ENCODE measurements around the gene SHH. TPM values are rescaled to one million over a fixed set of nuclear protein-coding genes. Genes with fewer than 3 reads are reported as not detected.

The SHH gene
- total and polyA plus RNA-seq, 2 donors (not counting 3 experiments of a cell fraction or from before 2014, with no cell fraction given): not detected

- ChIA-PET CTCF (interaction anchor here (1.3 kb wide), 1 partner anchor 832 kb away, joined by 3 read pairs; the partner anchor contains the start of gene RNF32), POLR2A (no interaction called here)
- dilution Hi-C loops (cut with MboI; ENCODE audit: extremely low pct_ligation_motif_present, low sequenced_read_pairs) (no loop called here), intact Hi-C loops (cut with micrococcal nuclease) (loop anchor here (5.0 to 10.0 kb wide), 3 partner anchors 78 to 1083 kb away; partner anchors contain the start of gene LMBR1)
- Histone ChIP-seq H2AFZ (ENCODE audit: low read depth, low read length) (peak overlapping the region; percentile 32), H3K9me3 (replicated peaks; ENCODE audit: control insufficient read depth, insufficient read depth, low read length) (no peaks in the 10 kb centered on the region), H4K20me1 (replicated peaks; ENCODE audit: control insufficient read depth, extremely low read depth, insufficient read depth, low read length) (no peaks in the 10 kb centered on the region), H3K36me3 (ENCODE audit: control insufficient read depth in 2 of 2, extremely low read depth in 1 of 2, insufficient read depth in 2 of 2, low read length in 2 of 2) (no peaks in the 10 kb centered on the region), H3K27ac (ENCODE audit: insufficient read depth, low read depth, low read length) (no peak overlapping the region), H3K79me2 (ENCODE audit: control insufficient read depth, insufficient read depth, low read length) (no peaks in the 10 kb centered on the region), H3K4me3 (replicated peaks in 1 of 3; ENCODE audit: insufficient read depth in 1 of 3, low read depth in 1 of 3, low read length in 3 of 3) (peak overlapping the region in 1 of 3 experiments; percentile 6), H3K27me3 (ENCODE audit: control insufficient read depth in 2 of 2, insufficient read depth in 2 of 2, low read length in 2 of 2) (peaks cover 40 to 73% of the 10 kb centered on the region in 2 experiments), H3K9ac (replicated peaks; ENCODE audit: extremely low read depth, insufficient read depth, low read length) (no peak overlapping the region), H3K4me1 (ENCODE audit: control insufficient read depth, extremely low read depth, insufficient read depth, low read length) (peaks cover 24% of the 10 kb centered on the region), H3K9me1 (replicated peaks; ENCODE audit: control insufficient read depth, extremely low read depth, insufficient read depth, low read length) (no peaks in the 10 kb centered on the region), H3K4me2 (ENCODE audit: insufficient read depth, low read length) (peak overlapping the region; percentile 38)
- DNase-seq (ENCODE audit: low read depth, low spot score): no peak
- BruUV-seq (replicated peaks): no TSS peak
- no peak for FAIRE-seq
- TF ChIP-seq MAX (IDR thresholded peaks at IDR 0.05; ENCODE audit: insufficient read depth, insufficient read length) (no peak), POLR2A (IDR thresholded peaks at IDR 0.05; ENCODE audit: low read depth, low read length) (no peak), JUN (IDR thresholded peaks at IDR 0.05; ENCODE audit: borderline replicate concordance, insufficient read depth, insufficient read length, low read depth) (no peak), POLR2AphosphoS5 (IDR thresholded peaks at IDR 0.05; ENCODE audit: insufficient read depth, low read depth, low read length) (no peak), EZH2 (IDR thresholded peaks at IDR 0.05; ENCODE audit: borderline replicate concordance, low read depth, low read length, severe bottlenecking) (peak; percentile 4)
Measured at GRCh38 chr7:155809332-155809946, 2.8 kb downstream of the SHH start.

- no peaks in the 10 kb centered on the region for H3K9me1 ChIP-seq (replicated peaks; ENCODE audit: control insufficient read depth, extremely low read depth, insufficient read depth, low read length)
- peaks cover 38 to 67% of the 10 kb centered on the region in 2 experiments for H3K27me3 ChIP-seq (ENCODE audit: control insufficient read depth in 2 of 2, insufficient read depth in 2 of 2, low read length in 2 of 2)
- DNase-seq (ENCODE audit: low read depth, low spot score): no peak
- H3K4me3 ChIP-seq (replicated peaks in 1 of 3; ENCODE audit: insufficient read depth in 1 of 3, low read depth in 1 of 3, low read length in 3 of 3): no peak overlapping the region
- H3K9ac ChIP-seq (replicated peaks; ENCODE audit: extremely low read depth, insufficient read depth, low read length): no peak overlapping the region
- BruUV-seq (replicated peaks): no TSS peak
- CTCF ChIA-PET: no interaction called here
- intact Hi-C loops (cut with micrococcal nuclease): loop anchor here (5.0 to 10.0 kb wide), 3 partner anchors 79 to 1084 kb away; partner anchors contain the start of gene LMBR1
- peaks cover 25% of the 10 kb centered on the region for H3K4me1 ChIP-seq (ENCODE audit: control insufficient read depth, extremely low read depth, insufficient read depth, low read length)
- no peaks in the 10 kb centered on the region for H3K79me2 ChIP-seq (ENCODE audit: control insufficient read depth, insufficient read depth, low read length)
- no peak overlapping the region for H2AFZ ChIP-seq (ENCODE audit: low read depth, low read length)
- no peaks in the 10 kb centered on the region for H3K9me3 ChIP-seq (replicated peaks; ENCODE audit: control insufficient read depth, insufficient read depth, low read length)
- dilution Hi-C loops (cut with MboI; ENCODE audit: extremely low pct_ligation_motif_present, low sequenced_read_pairs): no loop called here
- H3K4me2 ChIP-seq (ENCODE audit: insufficient read depth, low read length): peak overlapping the region; percentile 2
- TF ChIP-seq EZH2 (IDR thresholded peaks at IDR 0.05; ENCODE audit: borderline replicate concordance, low read depth, low read length, severe bottlenecking): peak; percentile 60
- TF ChIP-seq, protein P1, sequence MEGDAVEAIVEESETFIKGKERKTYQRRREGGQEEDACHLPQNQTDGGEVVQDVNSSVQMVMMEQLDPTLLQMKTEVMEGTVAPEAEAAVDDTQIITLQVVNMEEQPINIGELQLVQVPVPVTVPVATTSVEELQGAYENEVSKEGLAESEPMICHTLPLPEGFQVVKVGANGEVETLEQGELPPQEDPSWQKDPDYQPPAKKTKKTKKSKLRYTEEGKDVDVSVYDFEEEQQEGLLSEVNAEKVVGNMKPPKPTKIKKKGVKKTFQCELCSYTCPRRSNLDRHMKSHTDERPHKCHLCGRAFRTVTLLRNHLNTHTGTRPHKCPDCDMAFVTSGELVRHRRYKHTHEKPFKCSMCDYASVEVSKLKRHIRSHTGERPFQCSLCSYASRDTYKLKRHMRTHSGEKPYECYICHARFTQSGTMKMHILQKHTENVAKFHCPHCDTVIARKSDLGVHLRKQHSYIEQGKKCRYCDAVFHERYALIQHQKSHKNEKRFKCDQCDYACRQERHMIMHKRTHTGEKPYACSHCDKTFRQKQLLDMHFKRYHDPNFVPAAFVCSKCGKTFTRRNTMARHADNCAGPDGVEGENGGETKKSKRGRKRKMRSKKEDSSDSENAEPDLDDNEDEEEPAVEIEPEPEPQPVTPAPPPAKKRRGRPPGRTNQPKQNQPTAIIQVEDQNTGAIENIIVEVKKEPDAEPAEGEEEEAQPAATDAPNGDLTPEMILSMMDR (IDR thresholded peaks at IDR 0.05; ENCODE audit: extremely low read depth in 1 of 2, insufficient read depth in 1 of 2, low read depth in 1 of 2, low read length in 2 of 2): no peak
- no peak for FAIRE-seq
- H3K27ac ChIP-seq (ENCODE audit: insufficient read depth, low read depth, low read length): no peak overlapping the region
- POLR2A ChIA-PET: no interaction called here
- H4K20me1 ChIP-seq (replicated peaks; ENCODE audit: control insufficient read depth, extremely low read depth, insufficient read depth, low read length): no peaks in the 10 kb centered on the region
- no peaks in the 10 kb centered on the region for H3K36me3 ChIP-seq (ENCODE audit: control insufficient read depth in 2 of 2, extremely low read depth in 1 of 2, insufficient read depth in 2 of 2, low read length in 2 of 2)
Measured at GRCh38 chr7:155808549-155809331, 3.5 kb downstream of the SHH start.
